HepG2 (cell line): ENCODE results near the gene ASB8. TPM values are rescaled to one million over a fixed set of nuclear protein-coding genes. Genes with fewer than 3 reads are reported as not detected.
A peak's percentile ranks its signal among the peaks of the same experiment; 100 is the strongest.

Experiments used
- ATAC-seq: fragments of 200-7000 bp; cut with Tn5 transposase; 3 replicates; pipeline ENCODE4 v1.9.1; 2020; ENCODE audit warnings: mild to moderate bottlenecking, moderate library complexity
- BruUV-seq: library from RNA; stranded (reverse); fragments of 400-500 nt; replicated peaks from 2 replicates; lab custom pipeline; 2021; lab: Mats Ljungman, UMichigan
- CTCF ChIA-PET: fragments of 300-600 bp; formaldehyde crosslinking; extraction: SDS; loops from one replicate; lab custom pipeline; 2021; ENCODE audit warnings: low total read pairs, inconsistent platforms, low intra/inter-chr PET ratio; lab: Yijun Ruan, JAX
- POLR2A ChIA-PET: fragments of 350-600 bp; sonication (Branson Sonifier 250); formaldehyde crosslinking; loops from one replicate; lab custom pipeline; 2020; ENCODE audit warnings: antibody characterized with exemption, inconsistent platforms; lab: Yijun Ruan, JAX
- DNase-seq: peaks from one replicate; pipeline ENCODE4 v3.0.0-alpha.2; 2015; ENCODE audit warnings: low spot score
- FAIRE-seq: peaks from 3 replicates; lab custom pipeline; 2011; peaks lifted over from hg19 to GRCh38; lab: Jason Lieb, UNC
- H2AFZ ChIP-seq: one replicate; pipeline ENCODE4 v1.6.1; 2011; ENCODE audit warnings: low read length, inconsistent platforms
- H3K27ac ChIP-seq: fragments of 300-600 bp; 3 replicates; pipeline ENCODE4 v1.8.0; 2011; ENCODE audit warnings: mixed run types, mild to moderate bottlenecking, mixed read lengths, low read length, inconsistent platforms; ENCODE audit not compliant: insufficient read depth; ENCODE audit errors: extremely low read length
- H3K27me3 ChIP-seq, 2 experiments: fragments of 200-600 bp in 1 of 2; 2 replicates in 1 of 2; 3 replicates in 1 of 2; pipeline versions ENCODE4 v1.6.0 to v1.8.0; 2011; ENCODE audit warnings: low read length in 2 of 2, mild to moderate bottlenecking in 2 of 2, moderate library complexity in 2 of 2, inconsistent platforms in 1 of 2; ENCODE audit not compliant: insufficient read depth in 2 of 2, control insufficient read depth in 1 of 2
- H3K36me3 ChIP-seq, 2 experiments: fragments of 200-600 bp in 1 of 2; replicated peaks in 1 of 2; 2 replicates in 1 of 2; 3 replicates in 1 of 2; pipeline versions ENCODE4 v1.5.1 to v1.8.0; 2011; ENCODE audit warnings: low read length in 2 of 2, inconsistent platforms in 1 of 2; ENCODE audit not compliant: insufficient read depth in 2 of 2, control insufficient read depth in 1 of 2
- H3K4me1 ChIP-seq: 2 replicates; pipeline ENCODE4 v1.5.1; 2012; ENCODE audit warnings: low read length, inconsistent platforms; ENCODE audit not compliant: insufficient read depth
- H3K4me2 ChIP-seq: 2 replicates; pipeline ENCODE4 v1.6.0; 2011; ENCODE audit warnings: low read depth, low read length, inconsistent platforms
- H3K4me3 ChIP-seq, 3 experiments: fragments of 200-600 bp in 1 of 3; sonication (generic), shearing (Covaris generic) in 1 of 3; replicated peaks in 1 of 3; 2 replicates each; pipeline ENCODE4 v1.5.1; 2011 to 2016; ENCODE audit warnings: low read length in 3 of 3, inconsistent platforms in 2 of 3, low read depth in 2 of 3, mild to moderate bottlenecking in 2 of 3, control low read depth in 1 of 3, mixed read lengths in 1 of 3; ENCODE audit not compliant: insufficient read depth in 1 of 3
- H3K79me2 ChIP-seq: one replicate; pipeline ENCODE4 v1.6.1; 2011; ENCODE audit warnings: low read length, inconsistent platforms; ENCODE audit not compliant: insufficient read depth
- H3K9ac ChIP-seq: 2 replicates; pipeline ENCODE4 v1.6.0; 2011; ENCODE audit warnings: mild to moderate bottlenecking, low read depth, low read length, inconsistent platforms; ENCODE audit not compliant: insufficient read depth
- H3K9me3 ChIP-seq: 2 replicates; pipeline ENCODE4 v1.5.1; 2012; ENCODE audit warnings: mild to moderate bottlenecking, low read length
- H4K20me1 ChIP-seq: 2 replicates; pipeline ENCODE4 v1.6.0; 2011; ENCODE audit warnings: inconsistent platforms, mild to moderate bottlenecking, low read length, moderate library complexity; ENCODE audit not compliant: insufficient read depth
- DNMT1 ChIP-seq: sonication (generic); formaldehyde crosslinking; IDR thresholded peaks from 2 replicates; pipeline ENCODE4 v1.5.1; 2020; ENCODE audit warnings: mild to moderate bottlenecking, missing genetic modification reagents
- HHEX ChIP-seq: IDR thresholded peaks from 2 replicates; pipeline ENCODE4 v1.6.1; 2016; ENCODE audit warnings: control low read depth
- KLF15 ChIP-seq: sonication (generic); formaldehyde crosslinking; IDR thresholded peaks from 2 replicates; pipeline ENCODE4 v1.8.1; 2023; ENCODE audit warnings: borderline replicate concordance, mild to moderate bottlenecking, inconsistent platforms, missing genetic modification reagents, mixed read lengths
- MIXL1 ChIP-seq: IDR thresholded peaks from 2 replicates; pipeline ENCODE4 v1.6.1; 2016
- MTF1 ChIP-seq: sonication (generic); formaldehyde crosslinking; IDR thresholded peaks from 2 replicates; pipeline ENCODE4 v1.5.0; 2020; ENCODE audit warnings: missing genetic modification reagents
- RAD21 ChIP-seq: fragments of 450-650 bp; formaldehyde crosslinking; IDR thresholded peaks from 2 replicates; pipeline ENCODE4 v1.5.0; 2020; ENCODE audit warnings: mild to moderate bottlenecking
- SMC3 ChIP-seq: IDR thresholded peaks from 2 replicates; pipeline ENCODE4 v1.6.1; 2011; ENCODE audit warnings: low read length, improper control_type of control experiment
- STAG1 ChIP-seq: sonication (generic); formaldehyde crosslinking; IDR thresholded peaks from 2 replicates; pipeline ENCODE4 v1.4.0; 2020; ENCODE audit warnings: missing genetic modification reagents
- TEAD2 ChIP-seq: sonication (generic); formaldehyde crosslinking; IDR thresholded peaks from 2 replicates; pipeline ENCODE4 v1.9.0; 2021; ENCODE audit warnings: missing genetic modification reagents
- ZNF468 ChIP-seq: sonication (generic); formaldehyde crosslinking; IDR thresholded peaks from 2 replicates; pipeline ENCODE4 v1.8.0; 2022; ENCODE audit warnings: mild to moderate bottlenecking, moderate library complexity, missing genetic modification reagents
- ZNF564 ChIP-seq: sonication (generic); formaldehyde crosslinking; IDR thresholded peaks from 2 replicates; pipeline ENCODE4 v1.8.1; 2023; ENCODE audit warnings: mild to moderate bottlenecking, missing genetic modification reagents
- WGBS: methylation state at CpG from one replicate; pipeline ENCODE4 v1.1.6; 2017; ENCODE audit warnings: low lambda C conversion rate; 5-methylcytosine and 5-hydroxymethylcytosine counted together
- in situ Hi-C: cut with HindIII; loops from 2 replicates; pipeline ENCODE4 v1.10.0; 2017; ENCODE audit warnings: low pct_unique_long_range_greater_than_20kb; ENCODE audit not compliant: extremely low pct_ligation_motif_present
- intact Hi-C: fragments of 100-400 bp; cut with micrococcal nuclease; formaldehyde crosslinking; loops from one replicate; pipeline ENCODE4 v1.10.0; 2022; ENCODE audit not compliant: unreplicated experiment
- polyA plus RNA-seq, 8 experiments: library from polyadenylated mRNA; depleted of rRNA in 3 of 8; stranded (reverse) in 7 of 8; unstranded in 1 of 8; fragments of >200 nt; fragmentation: Illumina TruSeq in 4 of 8; extraction: Trizol in 4 of 8; gene quantifications; 2 replicates each; pipeline versions ENCODE4 v1.2.1 to v1.2.3, GENCODE V29; 2011 to 2016; ENCODE audit warnings: low read depth in 4 of 8, missing spikeins in 1 of 8, mixed read lengths in 1 of 8; ENCODE audit not compliant: insufficient read depth in 1 of 8
- total RNA-seq, 5 experiments: library from RNA; depleted of rRNA; stranded (reverse); fragments of >200 nt; fragmentation: Illumina TruSeq; extraction: Trizol; gene quantifications; 2 replicates each; pipeline ENCODE4 v1.2.3, GENCODE V29; 2016; ENCODE audit warnings: low read depth in 1 of 5
- TF ChIP-seq, protein P1 (sequence below): sonication (generic); formaldehyde crosslinking; IDR thresholded peaks from 2 replicates; pipeline ENCODE4 v1.5.0; 2020; ENCODE audit warnings: mild to moderate bottlenecking, missing genetic modification reagents, moderate library complexity
- TF ChIP-seq, protein P2 (sequence below): IDR thresholded peaks from 2 replicates; pipeline ENCODE4 v1.6.1; 2018; ENCODE audit warnings: missing genetic modification reagents

Gene ASB8
- total and polyA plus RNA-seq, 2 of the 13 experiments (the other 11 are each of a cell fraction or from before 2014, with no cell fraction given) = 14.0 to 15.5 TPM

DNA sequence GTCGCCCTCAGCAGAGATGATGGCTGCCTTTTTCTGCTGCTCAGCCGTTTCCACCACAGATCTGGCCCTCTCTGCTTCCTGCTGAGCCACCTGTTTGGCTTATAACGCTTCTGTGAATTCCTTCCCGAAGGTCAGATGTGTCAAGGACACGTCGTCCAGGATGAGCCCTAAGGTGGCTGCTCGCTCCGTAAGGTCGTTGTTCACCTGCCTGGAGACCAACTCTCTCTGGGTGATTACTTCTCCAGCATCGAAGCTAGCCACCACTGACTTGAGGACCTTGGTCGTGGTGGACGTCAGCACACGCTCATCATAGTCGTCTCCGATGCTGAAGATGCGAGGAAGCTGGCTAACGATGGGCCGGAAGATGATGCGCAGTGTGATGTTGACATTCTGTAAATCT is 11.7 kb upstream of the ASB8 start (continued):
- no peak for TF ChIP-seq KLF15
- TF ChIP-seq HHEX (CRISPR knock-in tag) = no peak
- no peak for TF ChIP-seq MIXL1
- no peak for TF ChIP-seq MTF1 (CRISPR knock-in tag)
- TF ChIP-seq ZNF468 (CRISPR knock-in tag) = no peak

DNA sequence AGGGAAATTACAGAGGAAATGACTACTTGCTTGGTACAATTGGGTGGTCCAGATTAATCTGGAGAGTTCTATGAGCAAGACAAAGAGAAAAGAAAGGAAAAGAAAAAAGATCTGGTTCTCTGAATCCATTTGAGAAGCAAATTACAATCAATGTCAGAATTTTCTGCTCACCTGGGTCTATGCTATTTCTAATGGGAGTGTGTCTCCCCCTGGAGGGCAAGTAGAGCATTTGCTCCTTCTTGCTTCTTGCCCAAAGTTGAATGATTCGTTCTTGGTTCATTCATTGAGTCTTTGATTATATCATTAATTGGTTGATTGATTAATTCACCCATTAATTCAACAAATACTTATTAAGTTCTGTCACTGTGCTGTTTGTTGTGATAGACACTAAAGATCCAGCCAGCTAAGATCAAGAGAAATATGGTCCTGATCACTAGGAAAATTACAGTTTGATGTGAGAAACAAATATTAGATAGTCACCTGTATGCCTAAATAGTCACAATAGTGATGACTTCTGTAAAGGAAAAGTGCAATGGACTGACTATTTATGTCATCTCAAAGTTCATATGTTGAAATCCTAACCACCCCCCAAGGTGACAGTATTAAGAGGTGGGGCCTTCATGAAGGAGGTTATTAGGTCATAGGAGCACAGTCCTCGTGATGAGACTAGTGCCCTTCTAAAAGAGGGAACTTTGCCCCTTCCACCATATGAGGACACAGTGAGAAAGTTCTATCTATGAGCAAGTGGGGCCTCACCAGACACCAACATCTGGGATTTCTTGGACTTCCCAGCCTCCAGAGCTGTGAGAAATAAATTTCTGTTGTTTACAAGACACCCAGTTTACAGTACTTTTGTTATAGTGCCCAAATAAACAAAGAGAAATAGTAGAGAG is 8.0 kb upstream of the ASB8 start:
- in situ Hi-C loops = loop anchor here (10.0 kb wide), 3 partner anchors 81 to 261 kb away; partner anchors contain the start of gene VDR
- Histone ChIP-seq H3K27ac (no peak overlapping the region), H2AFZ (no peak overlapping the region), H3K9me3 (no peaks in the 10 kb centered on the region), H4K20me1 (no peaks in the 10 kb centered on the region), H3K4me2 (no peak overlapping the region), H3K4me3 (no peak overlapping the region), H3K4me1 (peaks cover 8% of the 10 kb centered on the region; the same call in 1 of the 2 replicates), H3K79me2 (no peaks in the 10 kb centered on the region), H3K27me3 (no peaks in the 10 kb centered on the region), H3K9ac (no peak overlapping the region), H3K36me3 (no peaks in the 10 kb centered on the region)
- ATAC-seq (0 out of 3 replicates have a peak, but pooled peaks have one; percentile 48), FAIRE-seq (peak; percentile 90), DNase-seq (peak; percentile 44)
- ChIA-PET CTCF (interaction anchor here (1.1 to 1.4 kb wide), 4 partner anchors 81 to 265 kb away, joined by 3 to 6 read pairs (median 4); partner anchors contain the start of gene TMEM106C), POLR2A (no interaction called here)
- intact Hi-C loops = loop anchor here (1.0 to 10.0 kb wide), 4 partner anchors 81 to 265 kb away; partner anchors contain the start of gene TMEM106C
- peak; percentile 57; the same call in 1 of the 2 replicates for TF ChIP-seq ZNF564 (CRISPR knock-in tag)
- no peak for TF ChIP-seq DNMT1
- TF ChIP-seq RAD21 = peak; percentile 68
- TF ChIP-seq, protein P1, sequence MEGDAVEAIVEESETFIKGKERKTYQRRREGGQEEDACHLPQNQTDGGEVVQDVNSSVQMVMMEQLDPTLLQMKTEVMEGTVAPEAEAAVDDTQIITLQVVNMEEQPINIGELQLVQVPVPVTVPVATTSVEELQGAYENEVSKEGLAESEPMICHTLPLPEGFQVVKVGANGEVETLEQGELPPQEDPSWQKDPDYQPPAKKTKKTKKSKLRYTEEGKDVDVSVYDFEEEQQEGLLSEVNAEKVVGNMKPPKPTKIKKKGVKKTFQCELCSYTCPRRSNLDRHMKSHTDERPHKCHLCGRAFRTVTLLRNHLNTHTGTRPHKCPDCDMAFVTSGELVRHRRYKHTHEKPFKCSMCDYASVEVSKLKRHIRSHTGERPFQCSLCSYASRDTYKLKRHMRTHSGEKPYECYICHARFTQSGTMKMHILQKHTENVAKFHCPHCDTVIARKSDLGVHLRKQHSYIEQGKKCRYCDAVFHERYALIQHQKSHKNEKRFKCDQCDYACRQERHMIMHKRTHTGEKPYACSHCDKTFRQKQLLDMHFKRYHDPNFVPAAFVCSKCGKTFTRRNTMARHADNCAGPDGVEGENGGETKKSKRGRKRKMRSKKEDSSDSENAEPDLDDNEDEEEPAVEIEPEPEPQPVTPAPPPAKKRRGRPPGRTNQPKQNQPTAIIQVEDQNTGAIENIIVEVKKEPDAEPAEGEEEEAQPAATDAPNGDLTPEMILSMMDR (CRISPR knock-in tag) = peak; percentile 81
- TF ChIP-seq, protein P2, sequence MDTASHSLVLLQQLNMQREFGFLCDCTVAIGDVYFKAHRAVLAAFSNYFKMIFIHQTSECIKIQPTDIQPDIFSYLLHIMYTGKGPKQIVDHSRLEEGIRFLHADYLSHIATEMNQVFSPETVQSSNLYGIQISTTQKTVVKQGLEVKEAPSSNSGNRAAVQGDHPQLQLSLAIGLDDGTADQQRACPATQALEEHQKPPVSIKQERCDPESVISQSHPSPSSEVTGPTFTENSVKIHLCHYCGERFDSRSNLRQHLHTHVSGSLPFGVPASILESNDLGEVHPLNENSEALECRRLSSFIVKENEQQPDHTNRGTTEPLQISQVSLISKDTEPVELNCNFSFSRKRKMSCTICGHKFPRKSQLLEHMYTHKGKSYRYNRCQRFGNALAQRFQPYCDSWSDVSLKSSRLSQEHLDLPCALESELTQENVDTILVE (CRISPR knock-in tag) = 0 out of 2 replicates have a peak, but pooled peaks have one; percentile 29
- TF ChIP-seq SMC3 = peak; percentile 78; the same call in 1 of the 2 replicates
- peak; percentile 91 for TF ChIP-seq STAG1 (CRISPR knock-in tag)
- no peak for TF ChIP-seq TEAD2 (CRISPR knock-in tag)
- WGBS = 0% methylated on average over 2 of the region's 2 CpGs
- no TSS peak for BruUV-seq
